ENCODE results near the gene GRM6.
A peak's percentile ranks its signal among the peaks of the same experiment; 100 is the strongest.

GRM6 gene

DNA sequence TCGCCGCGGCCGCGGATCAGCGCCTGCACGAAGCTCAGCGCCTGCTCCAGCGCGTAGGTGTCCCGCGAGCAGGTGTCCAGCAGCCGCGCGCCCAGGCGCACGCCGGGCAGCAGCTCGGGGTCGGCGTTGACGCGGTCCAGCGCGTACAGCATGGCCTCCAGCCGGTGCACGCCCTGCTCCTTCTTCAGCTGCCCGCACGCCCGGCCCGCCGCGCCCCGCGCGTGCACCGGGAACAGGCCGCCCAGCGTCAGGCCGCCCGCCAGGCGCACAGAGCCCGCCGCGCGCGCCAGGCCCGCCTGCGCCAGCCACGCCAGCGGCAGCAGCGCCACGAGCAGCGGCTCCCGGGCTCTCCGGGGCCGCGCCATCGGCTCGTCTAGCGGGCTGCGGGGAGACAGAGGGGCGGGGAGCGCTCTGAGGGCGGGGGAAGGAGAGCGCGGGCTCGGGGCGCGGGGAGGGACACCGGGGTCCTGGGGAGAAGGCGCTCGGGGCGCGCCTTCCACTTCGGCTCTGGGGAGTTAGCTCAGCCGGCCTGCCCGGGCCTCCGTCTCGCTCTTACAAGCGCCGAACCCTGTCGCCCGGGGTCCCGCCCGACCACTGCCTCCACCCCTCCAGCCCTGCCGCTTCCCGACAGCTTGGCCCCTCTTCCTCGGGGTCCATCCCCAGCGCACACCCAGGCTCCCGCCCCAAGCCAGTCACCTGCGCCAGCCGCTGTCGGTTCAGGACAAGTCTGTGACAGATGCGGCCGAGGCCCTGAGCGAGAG is at the start of gene GRM6:
TSS of gene GRM6 (minus strand) at position 741 of the 761 bp plus-strand sequence. CDS start at position 365, 376 bp downstream.
- no peak for DNase-seq (ENCODE audit: low read depth)

DNA sequence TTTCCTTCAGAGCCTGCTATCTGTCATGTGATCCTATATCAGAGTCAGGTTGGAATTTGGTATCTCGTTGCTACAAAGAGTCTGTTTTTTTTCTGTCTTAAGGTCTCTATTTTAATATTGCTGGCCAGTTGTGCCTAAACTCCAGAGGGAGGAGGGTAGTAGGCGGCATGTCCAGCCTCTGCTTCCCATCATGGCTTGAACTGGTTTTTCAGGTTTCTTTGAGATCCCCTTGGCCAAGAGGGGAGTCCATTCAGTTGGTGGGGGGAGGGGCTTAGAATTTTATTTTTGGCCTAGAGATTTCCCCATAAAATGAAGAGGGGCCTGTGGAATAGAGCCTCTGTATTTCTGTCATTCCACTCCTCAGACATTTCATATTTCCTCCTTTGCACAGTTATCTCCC is 49.6 kb upstream of the GRM6 start:
- DNase-seq (ENCODE audit: low read depth), result no peak

DNA sequence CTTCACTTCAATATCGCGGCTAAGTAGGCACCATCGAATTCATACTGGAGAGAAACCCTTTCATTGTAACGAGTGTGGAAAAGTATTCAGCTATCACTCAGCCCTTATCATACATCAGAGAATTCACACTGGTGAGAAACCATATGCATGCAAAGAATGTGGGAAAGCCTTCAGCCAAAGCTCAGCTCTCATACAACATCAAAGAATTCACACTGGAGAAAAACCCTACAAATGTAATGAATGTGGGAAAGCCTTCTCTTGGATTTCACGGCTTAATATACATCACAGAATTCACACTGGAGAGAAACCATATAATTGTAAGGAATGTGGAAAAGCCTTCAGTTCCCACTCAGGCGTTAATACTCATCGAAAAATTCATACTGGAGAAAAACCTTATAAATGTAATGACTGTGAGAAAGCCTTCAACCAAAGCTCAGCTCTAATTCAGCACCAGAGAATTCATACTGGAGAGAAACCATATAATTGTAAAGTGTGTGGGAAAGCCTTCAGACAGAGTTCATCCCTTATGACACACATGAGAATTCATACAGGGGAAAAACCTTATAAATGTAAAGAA is 38.0 kb upstream of the GRM6 start:
- no peak for DNase-seq (ENCODE audit: low read depth)

DNA sequence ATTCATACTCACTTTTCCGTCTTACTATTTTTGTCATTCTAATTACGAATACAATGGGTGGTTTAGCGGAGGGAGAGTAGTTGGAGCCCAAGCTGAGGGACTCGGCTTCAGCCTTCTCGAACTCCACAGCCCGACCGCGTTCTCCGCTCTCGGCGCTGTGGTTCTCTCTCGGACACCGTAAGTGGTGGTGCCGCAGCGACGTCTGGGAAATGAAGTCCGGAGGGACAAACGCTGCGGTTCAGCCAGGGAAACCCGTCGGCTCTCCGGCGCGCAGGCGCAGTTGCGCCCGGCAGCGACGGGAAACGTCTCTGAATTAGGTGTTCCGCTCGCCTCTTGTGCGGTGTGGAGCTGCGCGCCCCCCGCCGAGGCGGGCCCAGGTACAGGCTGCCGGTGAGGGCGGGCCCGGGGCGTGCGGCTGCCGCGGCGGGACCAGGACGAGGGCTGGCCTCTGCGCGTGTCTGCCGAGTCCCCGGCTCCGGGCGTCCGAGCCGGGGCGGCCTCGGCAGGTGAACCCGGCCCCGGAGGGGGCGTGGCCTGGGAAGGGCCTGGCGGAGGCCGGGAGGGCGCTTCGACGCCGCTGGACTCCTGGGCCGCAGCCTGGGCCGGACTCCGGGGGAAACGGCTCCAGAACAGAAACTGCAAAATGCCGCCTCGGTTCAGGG is 28.5 kb upstream of the GRM6 start, which contains the start of gene ZNF879:
TSS of gene ZNF879 (plus strand) at position 277 of the 662 bp plus-strand sequence. CDS start 1,201 bp downstream, outside the sequence.
- DNase-seq (ENCODE audit: low read depth), result peak; percentile 93

DNA sequence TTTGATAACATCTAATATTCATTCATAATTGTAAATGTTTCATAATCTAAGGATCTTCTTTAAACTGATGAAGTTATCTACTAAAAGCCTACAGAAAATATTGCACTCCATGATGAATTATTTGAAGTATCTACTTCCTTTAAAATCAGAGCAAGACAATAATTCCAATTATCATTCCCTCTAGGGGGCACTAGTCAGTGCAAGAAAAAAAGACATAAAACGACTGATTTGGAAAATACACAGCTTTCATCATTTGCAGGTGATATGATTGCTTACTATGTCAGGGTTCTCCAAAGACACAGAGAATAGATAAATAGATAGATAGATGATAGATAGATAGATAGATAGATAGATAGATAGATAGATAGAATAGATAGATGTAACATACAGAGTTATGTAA is 13.5 kb upstream of the GRM6 start:
- no peak for DNase-seq (ENCODE audit: low read depth)

DNA sequence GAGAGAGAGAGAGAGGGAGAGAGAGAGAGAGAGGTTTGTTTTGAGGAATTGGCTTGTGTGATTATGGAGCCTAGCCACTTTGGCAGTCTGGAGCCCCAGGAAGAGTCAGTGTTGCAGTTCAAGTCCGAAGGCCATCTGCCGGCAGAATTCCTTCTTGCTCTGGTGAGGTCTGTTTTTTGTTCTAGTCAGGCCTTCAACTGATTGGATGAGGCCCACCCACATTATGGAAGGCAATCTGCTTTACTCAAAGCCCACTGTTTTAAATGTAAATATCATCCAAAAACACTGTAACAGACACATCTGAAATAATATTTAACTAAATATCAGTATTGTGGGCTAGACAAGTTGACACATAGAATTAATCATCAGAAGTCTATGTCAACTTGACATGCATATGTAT is 11.4 kb upstream of the GRM6 start:
- DNase-seq (ENCODE audit: low read depth), result no peak

DNA sequence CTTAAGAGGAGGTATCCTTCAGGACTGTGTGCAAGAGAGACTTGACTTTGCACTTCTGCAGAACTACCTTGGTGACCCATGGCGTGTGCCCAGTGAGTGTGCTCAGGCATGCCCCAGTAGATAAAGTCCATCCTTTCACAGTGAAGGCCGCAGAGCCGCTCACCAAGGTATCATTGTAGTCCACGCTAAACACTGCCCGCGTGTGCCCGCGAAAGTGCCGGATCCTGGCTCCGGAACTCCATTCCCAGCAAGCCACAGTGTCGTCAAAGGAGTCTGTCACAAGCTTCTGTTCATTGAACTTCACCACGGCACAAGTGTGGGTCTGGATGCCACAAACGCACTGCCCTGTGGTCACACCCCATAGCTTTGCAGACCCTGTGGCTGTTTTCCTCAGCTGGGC is 3.3 kb upstream of the GRM6 start:
- DNase-seq (ENCODE audit: low read depth), result no peak

DNA sequence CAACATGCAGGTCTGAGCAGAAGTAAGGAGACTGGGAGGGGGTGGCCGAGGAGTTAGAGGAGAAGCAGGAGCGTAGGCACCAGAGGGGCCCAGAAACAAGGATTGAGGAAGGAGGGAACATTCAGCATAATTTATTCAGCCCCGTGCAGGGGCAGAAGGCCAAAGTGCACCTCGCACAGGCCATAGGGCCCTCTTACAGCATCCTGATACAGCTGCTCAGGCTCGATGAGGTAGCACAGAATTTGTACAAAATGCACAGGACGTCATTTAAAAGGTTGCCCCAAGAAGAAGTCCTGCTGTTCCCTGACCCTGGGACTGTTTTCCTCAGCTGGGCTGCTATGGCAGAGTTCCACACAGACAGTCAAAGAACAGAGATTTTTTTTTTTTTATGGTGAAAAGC is 2.1 kb upstream of the GRM6 start:
- no peak for DNase-seq (ENCODE audit: low read depth)

DNA sequence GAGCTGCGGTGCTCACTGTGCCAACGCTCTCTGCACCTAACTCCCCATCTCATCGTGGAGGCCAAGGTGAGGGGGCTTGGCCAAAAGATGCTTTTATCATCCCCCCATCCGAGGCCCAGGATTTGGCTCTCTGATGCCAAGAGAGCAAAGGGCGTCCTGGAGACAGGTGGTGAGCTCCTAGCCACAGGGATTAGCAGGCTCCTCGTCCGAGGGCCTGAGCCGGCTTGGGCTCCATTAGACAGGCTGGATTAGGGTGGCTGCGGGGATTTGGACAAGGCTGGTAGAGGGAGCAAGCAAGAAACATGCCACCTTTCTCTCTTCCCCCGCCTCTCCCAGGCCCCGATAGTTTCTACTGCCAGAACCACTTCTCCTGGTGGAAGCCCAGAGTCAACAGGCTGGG is 1.0 kb upstream of the GRM6 start:
- DNase-seq (ENCODE audit: low read depth), result no peak

DNA sequence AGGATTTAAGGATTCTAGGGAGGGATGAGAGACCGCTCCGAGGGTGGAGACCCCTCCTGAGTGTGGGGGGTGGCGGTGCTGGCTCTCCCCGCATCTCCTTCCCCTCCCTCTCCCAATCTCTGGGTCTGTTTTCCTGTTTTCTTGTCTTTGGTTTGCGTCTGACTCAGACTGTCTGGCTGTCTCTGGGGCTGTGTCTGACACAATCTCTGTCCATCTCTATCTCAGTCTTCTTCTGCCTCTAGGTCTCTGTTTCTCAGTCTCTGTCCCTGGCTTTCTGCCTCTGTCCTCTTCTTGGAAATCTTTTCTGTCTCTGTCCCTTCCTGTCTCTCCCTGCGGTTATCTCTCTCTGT is 196 bp upstream of the GRM6 start:
- no peak for DNase-seq (ENCODE audit: low read depth)

DNA sequence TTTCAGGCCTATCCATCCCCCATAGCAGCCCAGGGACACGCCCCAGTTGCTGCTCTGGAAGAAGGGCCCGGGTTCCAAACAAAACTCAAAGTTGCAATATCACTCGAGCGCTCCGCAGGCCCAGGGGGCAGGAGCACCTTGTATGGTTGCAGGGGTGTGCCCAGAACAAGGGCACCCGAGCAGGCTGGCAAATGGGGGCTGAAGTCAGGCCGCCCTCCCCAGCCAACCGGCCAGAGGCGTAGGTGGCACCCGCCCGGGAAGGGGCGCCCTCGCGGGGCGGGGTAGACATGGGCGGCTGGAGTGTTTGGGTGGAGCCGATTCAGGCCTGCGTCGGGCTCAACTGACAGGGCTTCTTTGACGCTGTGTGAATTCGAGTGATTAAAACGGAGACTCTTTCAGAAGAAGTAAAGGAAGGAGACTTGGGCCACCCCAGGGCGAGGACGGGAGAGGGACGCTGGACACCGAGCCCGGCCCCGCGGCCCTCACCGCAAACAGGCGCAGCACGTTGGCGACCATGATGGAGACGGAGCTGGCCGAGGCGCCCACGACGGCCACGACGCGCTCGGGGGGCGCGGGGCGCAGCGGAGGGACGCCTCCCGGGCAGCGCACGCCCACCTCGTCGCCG is 1.1 kb downstream of the GRM6 start:
- no peak for DNase-seq (ENCODE audit: low read depth)

DNA sequence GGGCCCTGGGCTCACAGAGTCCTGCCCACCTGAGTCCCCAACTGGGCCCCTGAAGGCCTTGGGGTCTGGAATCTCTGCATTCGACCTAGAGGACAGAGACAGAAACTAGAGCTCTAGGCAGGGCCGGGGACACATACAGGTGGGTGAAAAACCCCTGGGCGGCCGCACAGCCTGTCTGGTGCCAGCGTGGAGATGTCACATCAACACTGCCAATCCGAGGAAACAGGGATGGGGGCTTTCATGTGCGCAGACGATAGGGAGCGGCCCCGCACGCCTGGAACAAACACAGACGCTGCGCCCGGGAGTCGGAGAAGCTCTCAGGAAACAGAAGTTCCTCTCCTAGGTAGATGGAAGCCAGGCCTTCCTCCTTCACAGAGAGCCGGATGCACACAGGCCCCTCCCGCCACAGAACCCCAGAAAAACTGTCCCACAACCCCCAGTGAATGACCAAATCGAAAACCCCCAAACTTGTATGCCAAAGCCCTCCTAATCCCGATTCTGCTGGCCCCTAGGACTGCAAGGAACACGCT is 1.8 kb downstream of the GRM6 start:
- DNase-seq (ENCODE audit: low read depth), result no peak

DNA sequence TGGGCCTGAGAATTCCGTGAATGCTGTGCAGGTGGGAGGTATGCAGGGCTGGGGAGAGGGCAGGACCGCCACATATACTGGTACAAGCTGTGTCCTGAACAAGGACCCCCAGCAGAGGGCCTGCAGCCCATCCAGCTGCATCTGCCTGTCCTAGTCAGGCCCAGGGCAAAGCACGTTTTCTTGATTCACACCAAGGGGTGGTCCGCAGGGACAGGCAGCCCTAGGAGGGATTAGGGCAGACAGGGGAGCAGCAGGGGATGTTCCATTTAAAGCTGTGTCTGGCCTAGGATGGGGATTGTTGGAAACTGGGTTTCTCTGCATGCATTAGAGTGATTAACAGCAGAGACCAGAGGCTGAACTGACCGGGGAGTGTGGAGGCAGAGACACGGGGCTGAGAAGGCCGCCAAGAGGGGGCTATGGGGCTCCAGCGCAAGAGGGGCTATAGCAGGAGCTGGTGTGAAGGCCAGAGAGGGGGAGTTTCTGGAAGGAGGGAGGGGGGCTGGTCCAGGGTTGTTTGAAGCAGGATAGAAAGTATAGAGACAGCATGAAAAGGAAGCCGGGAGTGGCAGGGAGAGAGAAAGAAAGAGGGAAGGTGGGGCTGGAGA is 2.7 kb downstream of the GRM6 start:
- no peak for DNase-seq (ENCODE audit: low read depth)

DNA sequence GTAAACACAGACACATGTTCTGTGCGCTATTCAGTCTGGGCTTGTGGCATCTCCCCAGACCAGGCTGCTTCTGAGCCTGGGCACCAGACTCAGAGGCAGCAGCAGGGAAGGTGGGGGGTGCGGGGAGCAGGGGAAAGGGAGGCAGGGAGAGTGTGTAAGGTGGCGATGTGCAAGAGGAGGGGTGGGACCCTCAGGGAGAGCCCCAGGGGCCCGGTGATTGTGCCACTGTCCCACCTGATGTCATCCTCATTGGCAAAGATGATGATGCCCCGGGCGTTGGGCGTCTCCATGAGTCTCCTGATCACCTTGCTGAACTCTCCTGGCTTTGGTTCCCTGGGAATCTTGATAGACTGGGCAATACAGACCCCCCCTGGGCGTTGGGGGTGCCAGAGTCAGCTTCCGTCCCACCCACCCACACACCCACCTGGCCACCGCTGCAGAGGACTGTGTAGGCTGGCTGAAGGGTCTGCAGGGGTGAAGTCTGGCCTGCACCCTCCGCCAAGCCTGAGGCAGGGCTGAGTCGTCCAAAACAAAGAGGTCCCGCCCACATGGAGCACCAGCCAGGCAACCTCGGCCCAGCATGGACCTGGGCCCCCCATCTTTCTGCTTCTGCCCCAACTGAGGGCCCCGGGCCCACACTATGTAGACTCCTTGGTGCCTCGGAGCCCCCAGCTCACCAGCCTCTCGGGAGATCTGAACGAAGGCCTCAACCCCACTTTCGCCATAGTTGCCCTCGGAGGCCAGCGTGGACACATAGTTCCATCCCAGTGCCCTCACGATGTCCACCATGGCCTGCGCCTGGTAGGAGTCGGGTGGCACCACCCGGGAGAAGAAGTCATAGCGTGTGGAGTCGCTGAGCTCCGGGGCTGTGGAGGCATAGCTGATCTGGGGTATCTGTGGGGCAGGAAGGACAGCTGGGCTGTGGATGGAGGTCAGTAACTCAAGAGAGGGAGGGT is 3.7 kb downstream of the GRM6 start:
- DNase-seq (ENCODE audit: low read depth), result no peak

DNA sequence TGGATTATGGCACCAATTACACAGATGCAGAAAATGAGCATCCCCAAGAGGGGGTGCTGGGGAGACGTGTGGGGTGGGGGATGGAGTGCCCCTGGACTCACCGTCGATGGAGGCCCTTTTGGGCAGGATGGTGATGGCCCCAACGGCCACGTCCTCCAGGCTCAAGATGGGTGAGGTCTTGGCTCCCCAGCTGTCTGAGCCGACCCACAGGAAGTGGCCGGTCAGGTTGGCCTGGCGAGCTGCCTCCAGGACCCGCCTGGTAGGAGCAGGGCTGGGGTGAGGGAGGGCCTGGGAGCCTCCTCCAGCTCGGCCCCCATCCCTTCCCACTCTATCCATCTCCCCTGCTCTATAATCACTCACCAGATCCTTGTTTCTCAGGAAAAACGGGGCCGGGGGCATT is 4.6 kb downstream of the GRM6 start:
- DNase-seq (ENCODE audit: low read depth), result no peak

DNA sequence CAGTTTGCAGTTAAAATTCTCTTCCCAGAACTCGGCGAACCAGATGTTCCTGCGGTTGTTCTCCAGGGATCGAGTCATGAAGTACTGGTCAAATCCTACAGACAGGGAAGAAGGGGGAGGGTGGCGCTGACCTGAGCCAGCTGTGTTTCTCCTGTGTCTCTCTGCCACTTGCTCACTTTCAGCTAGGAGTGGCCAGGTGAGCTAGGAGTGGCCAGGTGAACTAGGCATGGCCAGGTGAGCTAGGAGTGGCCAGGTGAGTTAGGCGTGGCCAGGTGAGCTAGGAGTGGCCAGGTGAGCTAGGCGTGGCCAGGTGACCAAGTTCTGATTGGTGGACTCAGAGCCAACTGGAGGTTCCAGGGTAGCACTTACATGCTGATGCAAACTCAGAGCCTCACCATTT is 5.8 kb downstream of the GRM6 start:
- DNase-seq (ENCODE audit: low read depth), result no peak

DNA sequence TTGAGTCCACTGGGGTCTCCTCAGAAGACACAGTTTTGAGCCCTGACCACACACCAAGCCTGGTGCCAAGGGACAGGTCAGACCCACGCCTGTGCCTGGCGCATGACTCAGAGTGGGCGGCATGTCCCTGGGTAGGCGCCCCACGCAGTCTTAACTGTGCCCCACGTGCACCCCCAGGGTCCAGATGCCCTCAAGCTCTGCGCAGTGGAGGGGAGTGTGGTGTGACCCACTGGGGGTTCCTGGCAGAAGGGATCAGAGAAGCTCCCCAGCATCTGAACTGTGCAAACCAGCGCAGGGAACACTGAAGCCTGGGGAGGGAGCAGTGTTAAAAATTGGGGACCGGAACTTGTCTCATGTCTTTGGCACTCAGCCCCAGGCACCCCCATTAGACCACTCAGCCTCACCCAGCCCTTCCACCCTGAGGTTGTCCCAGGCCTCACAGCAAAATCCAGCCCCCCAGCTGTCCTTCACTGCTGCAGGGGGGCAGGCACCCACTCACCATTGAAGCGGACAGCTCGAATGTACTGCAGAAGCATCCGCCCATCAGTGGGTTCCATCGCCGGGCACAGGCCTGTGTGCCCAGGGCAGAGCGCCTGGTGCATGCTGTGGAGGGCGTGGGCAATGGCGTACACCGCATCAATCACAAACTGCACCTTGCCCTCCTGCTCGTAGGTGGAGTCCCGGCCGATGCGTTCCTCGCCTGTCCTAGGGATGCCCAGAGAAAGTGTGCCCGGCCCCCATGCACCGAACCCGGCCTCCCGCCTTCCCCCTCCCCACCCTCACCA is 6.5 kb downstream of the GRM6 start:
- no peak for DNase-seq (ENCODE audit: low read depth)

DNA sequence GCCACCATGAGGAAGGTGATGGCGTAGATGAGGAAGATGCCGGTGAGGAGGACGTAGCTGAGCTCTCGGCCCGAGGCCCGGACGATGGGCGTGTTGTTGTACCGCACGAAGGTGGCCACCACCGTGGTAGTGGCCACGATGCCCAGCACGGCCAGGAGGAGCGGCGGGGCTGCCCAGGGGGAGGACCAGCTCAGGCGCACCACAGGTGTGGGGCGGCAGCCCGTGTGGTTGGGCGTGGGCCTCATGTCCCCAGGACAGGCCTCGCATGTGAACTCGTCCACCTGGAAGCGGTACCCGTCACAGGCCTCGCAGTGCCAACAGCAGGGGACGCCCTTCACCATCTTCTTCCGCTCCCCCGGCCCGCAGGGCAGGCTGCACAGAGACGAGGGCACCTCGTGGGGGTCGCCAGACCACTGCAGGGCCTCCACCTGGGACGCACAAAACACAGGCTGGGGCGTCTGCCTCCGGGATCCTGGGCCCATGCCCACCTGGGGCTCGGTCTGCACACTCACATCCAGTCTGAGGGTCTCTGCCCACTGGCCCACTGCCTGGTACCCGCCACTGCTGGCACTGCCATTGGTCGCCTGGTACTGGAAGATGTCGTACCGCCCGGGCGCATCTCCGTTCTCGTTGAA is 8.7 kb downstream of the GRM6 start:
- no peak for DNase-seq (ENCODE audit: low read depth)

DNA sequence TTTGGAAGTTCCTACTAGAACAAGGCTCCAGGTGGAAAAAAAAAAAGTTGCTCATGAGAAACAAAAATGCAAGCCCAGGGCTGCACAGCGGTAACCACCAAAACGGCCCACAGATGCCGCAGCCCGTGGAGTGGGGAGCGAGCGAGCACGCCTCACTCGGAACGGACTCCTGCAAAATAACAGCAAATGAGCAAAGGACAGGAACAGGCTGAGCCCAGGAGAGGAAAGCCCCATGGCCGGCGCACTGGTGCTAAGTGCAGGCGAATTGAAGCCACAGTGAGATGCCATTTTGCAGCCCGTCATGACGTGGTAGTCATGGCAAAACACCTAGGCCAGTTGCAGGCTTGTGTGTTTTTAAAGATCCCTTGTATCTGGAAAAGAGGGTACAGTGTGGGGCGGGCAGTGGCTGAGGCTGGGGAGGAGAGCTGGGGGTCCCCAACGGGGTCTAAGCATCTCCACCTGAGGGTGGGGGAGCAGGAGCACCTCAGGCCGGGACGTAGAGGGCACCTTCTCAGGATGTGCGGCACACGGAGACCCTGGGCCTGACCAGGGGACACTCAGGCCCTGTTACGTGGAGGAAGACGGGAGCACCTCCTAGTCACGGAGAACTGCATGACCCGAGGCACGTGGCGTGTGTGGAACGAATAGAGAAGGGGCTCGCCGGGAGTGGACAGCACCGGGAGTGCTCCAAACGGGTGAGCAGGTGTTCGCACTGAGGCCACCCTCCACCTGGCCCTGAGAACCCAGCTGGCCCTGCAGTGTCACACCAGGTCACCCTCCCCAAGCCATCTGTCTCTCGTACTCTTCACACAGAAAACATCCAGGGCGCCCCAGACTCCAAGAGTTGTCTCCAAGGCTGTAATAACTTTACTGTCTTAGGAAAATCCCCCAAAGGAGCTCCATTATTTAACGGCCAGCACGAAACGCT is 10.7 kb downstream of the GRM6 start:
- DNase-seq (ENCODE audit: low read depth), result no peak

Data from stimulated activated CD4-positive, alpha-beta T cell treated with anti-CD3 and anti-CD28 coated beads, Interleukin-2, amount 100 ng/mL, for 4 hours (primary cell).